Endothelial cell of umbilical vein (primary cell): ENCODE data around the gene ZBTB9. TPM values are rescaled to one million over a fixed set of nuclear protein-coding genes. Genes with fewer than 3 reads are reported as not detected.

Experiments
- BruUV-seq: library from RNA; stranded (reverse); fragments of 400-500 nt; replicated peaks from 2 replicates; lab custom pipeline; 2021; lab: Mats Ljungman, UMichigan
- CTCF ChIA-PET: fragments of 300-600, 350-600 bp; sonication (Branson Sonifier 250); formaldehyde crosslinking; loops from one replicate; lab custom pipeline; 2021; ENCODE audit warnings: antibody characterized with exemption, inconsistent platforms; lab: Charles Lee
- POLR2A ChIA-PET: fragments of 300-600, 350-600 bp; sonication (Branson Sonifier 250); formaldehyde crosslinking; loops from one replicate; lab custom pipeline; 2021; ENCODE audit warnings: antibody characterized with exemption, inconsistent platforms; lab: Charles Lee
- DNase-seq: peaks from one replicate; pipeline ENCODE4 v3.0.0-alpha.2; 2011; ENCODE audit warnings: low read depth, low spot score
- FAIRE-seq: peaks from 2 replicates; lab custom pipeline; 2011; peaks lifted over from hg19 to GRCh38; lab: Jason Lieb, UNC
- H2AFZ ChIP-seq: 2 replicates; pipeline ENCODE4 v1.6.0; 2012; ENCODE audit warnings: low read depth, low read length, control low read depth, inconsistent platforms
- H3K27ac ChIP-seq: 2 replicates; pipeline ENCODE4 v1.5.1; 2011; ENCODE audit warnings: low read depth, mild to moderate bottlenecking, control low read depth, low read length, moderate library complexity; ENCODE audit not compliant: insufficient read depth
- H3K27me3 ChIP-seq, 2 experiments: 2 replicates each; pipeline versions ENCODE4 v1.6.0 to v1.6.1; 2011; ENCODE audit warnings: low read length in 2 of 2, mixed read lengths in 1 of 2; ENCODE audit not compliant: control insufficient read depth in 2 of 2, insufficient read depth in 2 of 2
- H3K36me3 ChIP-seq, 2 experiments: 2 replicates in 1 of 2; 3 replicates in 1 of 2; pipeline ENCODE4 v1.5.1; 2011; ENCODE audit warnings: low read length in 2 of 2, mild to moderate bottlenecking in 1 of 2, moderate library complexity in 1 of 2; ENCODE audit not compliant: control insufficient read depth in 2 of 2, insufficient read depth in 2 of 2; ENCODE audit errors: extremely low read depth in 1 of 2
- H3K4me1 ChIP-seq: 3 replicates; pipeline ENCODE4 v1.5.1; 2011; ENCODE audit warnings: mild to moderate bottlenecking, low read length; ENCODE audit not compliant: control insufficient read depth, insufficient read depth; ENCODE audit errors: extremely low read depth
- H3K4me2 ChIP-seq: 2 replicates; pipeline ENCODE4 v1.6.1; 2011; ENCODE audit warnings: low read length, control low read depth, mixed read lengths; ENCODE audit not compliant: insufficient read depth
- H3K4me3 ChIP-seq, 3 experiments: fragments of 200-600 bp in 1 of 3; sonication (generic), shearing (Covaris generic) in 1 of 3; replicated peaks in 1 of 3; 2 replicates each; pipeline ENCODE4 v1.5.1; 2011 to 2016; ENCODE audit warnings: control low read depth in 3 of 3, low read length in 3 of 3, mild to moderate bottlenecking in 2 of 3, inconsistent platforms in 1 of 3, low read depth in 1 of 3, moderate library complexity in 1 of 3; ENCODE audit not compliant: insufficient read depth in 1 of 3
- H3K79me2 ChIP-seq: 2 replicates; pipeline ENCODE4 v1.6.0; 2012; ENCODE audit warnings: low read length, inconsistent platforms; ENCODE audit not compliant: control insufficient read depth, insufficient read depth
- H3K9ac ChIP-seq: replicated peaks from 2 replicates; pipeline ENCODE3; 2011; ENCODE audit warnings: low read length, control low read depth; ENCODE audit not compliant: insufficient read depth; ENCODE audit errors: extremely low read depth
- H3K9me1 ChIP-seq: replicated peaks from 3 replicates; pipeline ENCODE4 v1.6.0; 2011; ENCODE audit warnings: mild to moderate bottlenecking, low read length; ENCODE audit not compliant: control insufficient read depth, insufficient read depth; ENCODE audit errors: extremely low read depth
- H3K9me3 ChIP-seq: replicated peaks from 2 replicates; pipeline ENCODE4 v1.5.1; 2012; ENCODE audit warnings: low read length, inconsistent platforms; ENCODE audit not compliant: control insufficient read depth, insufficient read depth
- H4K20me1 ChIP-seq: replicated peaks from 2 replicates; pipeline ENCODE3; 2011; ENCODE audit warnings: mild to moderate bottlenecking, low read length; ENCODE audit not compliant: control insufficient read depth, insufficient read depth; ENCODE audit errors: extremely low read depth
- CTCF ChIP-seq, 2 donors: IDR thresholded peaks; 1 replicate in 1 of 2; 2 replicates in 1 of 2; pipeline ENCODE4 v1.5.1; 2011; ENCODE audit warnings: low read length in 2 of 2, mild to moderate bottlenecking in 2 of 2, moderate library complexity in 2 of 2, control low read depth in 1 of 2, inconsistent platforms in 1 of 2, low read depth in 1 of 2; ENCODE audit not compliant: insufficient read depth in 1 of 2; ENCODE audit errors: extremely low read depth in 1 of 2
- EZH2 ChIP-seq: IDR thresholded peaks from 2 replicates; pipeline ENCODE4 v1.6.1; 2012; ENCODE audit warnings: borderline replicate concordance, low read depth, mild to moderate bottlenecking, moderate library complexity, low read length, inconsistent platforms; ENCODE audit not compliant: severe bottlenecking
- FOS ChIP-seq: IDR thresholded peaks from 2 replicates; pipeline ENCODE4 v1.6.1; 2011; ENCODE audit warnings: mild to moderate bottlenecking, low read length, moderate library complexity, borderline replicate concordance; ENCODE audit not compliant: insufficient read depth
- GATA2 ChIP-seq: IDR thresholded peaks from 2 replicates; pipeline ENCODE4 v1.7.0; 2011; ENCODE audit warnings: low read depth, mild to moderate bottlenecking, moderate library complexity, mixed read lengths, low read length; ENCODE audit not compliant: insufficient read length, insufficient read depth
- JUN ChIP-seq: IDR thresholded peaks from 2 replicates; pipeline ENCODE4 v1.6.1; 2011; ENCODE audit warnings: borderline replicate concordance, low read depth; ENCODE audit not compliant: insufficient read length, insufficient read depth
- MAX ChIP-seq: IDR thresholded peaks from 2 replicates; pipeline ENCODE4 v1.6.1; 2011; ENCODE audit not compliant: insufficient read depth, insufficient read length
- MYC ChIP-seq: IDR thresholded peaks from one replicate; pipeline ENCODE4 v1.6.1; 2011; ENCODE audit warnings: mild to moderate bottlenecking, low read depth, low read length
- POLR2A ChIP-seq: IDR thresholded peaks from 2 replicates; pipeline ENCODE4 v1.6.1; 2012; ENCODE audit warnings: low read depth, mild to moderate bottlenecking, control low read depth, low read length
- POLR2AphosphoS5 ChIP-seq: IDR thresholded peaks from 2 replicates; pipeline ENCODE4 v1.6.1; 2012; ENCODE audit warnings: low read depth, mild to moderate bottlenecking, control low read depth, low read length, moderate library complexity; ENCODE audit not compliant: insufficient read depth
- dilution Hi-C: fragments of 300-500 bp; cut with MboI; formaldehyde crosslinking; loops from one replicate; pipeline ENCODE4 v1.15.0; 2019; ENCODE audit warnings: low sequenced_read_pairs; ENCODE audit not compliant: extremely low pct_ligation_motif_present
- intact Hi-C: fragments of 100-400 bp; cut with micrococcal nuclease; formaldehyde crosslinking; loops from one replicate; pipeline ENCODE4 v1.10.0; 2022
- polyA plus RNA-seq, 4 experiments: library from polyadenylated mRNA; depleted of rRNA in 3 of 4; stranded (reverse) in 3 of 4; unstranded in 1 of 4; fragments of >200 nt; gene quantifications; 2 replicates each; pipeline versions ENCODE4 v1.2.1 to v1.2.3, GENCODE V29; 2011 to 2012; ENCODE audit warnings: missing spikeins in 1 of 4
- total RNA-seq: library from RNA; stranded (reverse); gene quantifications from 2 replicates; pipeline ENCODE4 v1.2.3, GENCODE V29; 2021

The ZBTB9 gene
- total and polyA plus RNA-seq, 2 donors (not counting 3 experiments of a cell fraction or from before 2014, with no cell fraction given), result 4.7 to 8.0 TPM

DNA sequence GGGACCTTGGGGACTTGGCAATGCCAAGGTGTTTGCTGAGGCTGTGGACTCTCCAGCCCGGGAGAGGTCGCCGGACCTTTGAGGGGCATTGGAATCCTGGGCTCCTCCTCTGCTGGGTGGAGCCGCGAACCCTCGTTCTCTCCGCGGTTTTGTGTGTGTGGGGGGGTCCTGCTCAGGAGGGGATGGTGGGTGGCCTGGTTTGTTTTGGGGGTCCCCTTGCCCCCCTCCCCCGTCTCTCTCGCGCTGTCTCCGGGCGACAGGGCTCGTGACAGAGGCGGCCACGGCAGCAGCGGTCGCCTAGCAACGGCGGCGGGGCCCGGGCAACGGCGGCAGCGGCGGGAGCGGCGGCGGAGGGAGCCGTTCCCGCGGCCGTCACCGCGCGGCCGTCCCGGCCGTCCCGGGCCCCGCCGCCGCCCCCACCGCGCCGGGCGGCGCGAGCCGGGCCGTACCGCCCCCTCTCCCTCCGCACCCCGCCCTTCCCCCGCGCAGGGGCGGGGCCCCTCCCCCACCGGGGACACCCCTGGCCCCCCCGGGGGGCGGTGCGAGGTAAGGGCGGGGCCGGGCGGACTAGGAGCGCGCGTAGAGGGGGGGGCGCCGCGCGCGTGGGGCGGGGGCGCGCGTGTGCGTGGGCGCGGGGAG, 26.7 kb upstream of the ZBTB9 start:
- H3K27me3 ChIP-seq, result peaks cover under 1 to 8% of the 10 kb centered on the region in 2 experiments
- no TSS peak for BruUV-seq
- dilution Hi-C loops, result no loop called here
- H3K9me3 ChIP-seq, result no peaks in the 10 kb centered on the region
- H3K9me1 ChIP-seq, result no peaks in the 10 kb centered on the region
- no peak overlapping the region for H3K27ac ChIP-seq
- peak overlapping the region; percentile 48 for H2AFZ ChIP-seq
- peaks cover 33% of the 10 kb centered on the region for H3K4me1 ChIP-seq
- intact Hi-C loops, result loop anchor here (2.0 to 5.0 kb wide), 3 partner anchors 153 to 193 kb away; partner anchors contain the start of genes BAK1, ITPR3, RPS18 and VPS52
- DNase-seq (peak; percentile 21), FAIRE-seq (peak; percentile 67)
- no peaks in the 10 kb centered on the region for H4K20me1 ChIP-seq
- peak overlapping the region; percentile 41 to 54 (median 52) for H3K4me3 ChIP-seq
- no peak overlapping the region for H3K9ac ChIP-seq
- CTCF ChIA-PET, result no interaction called here
- H3K79me2 ChIP-seq, result no peaks in the 10 kb centered on the region
- TF ChIP-seq EZH2 (no peak), FOS (no peak), MAX (no peak), POLR2A (no peak), GATA2 (no peak), JUN (no peak), POLR2AphosphoS5 (no peak), CTCF (IDR thresholded peaks at IDR 0.05; ENCODE audit: extremely low read depth in 1 of 2, insufficient read depth in 1 of 2, low read depth in 1 of 2, low read length in 2 of 2) (no peak), MYC (no peak)
- peak overlapping the region; percentile 58 for H3K4me2 ChIP-seq
- H3K36me3 ChIP-seq, result no peaks in the 10 kb centered on the region
- POLR2A ChIA-PET, result no interaction called here
